Occipital lobe (tissue), 2 donors: ENCODE measurements around the gene NRSN1. TPM values are rescaled to one million over a fixed set of nuclear protein-coding genes. Genes with fewer than 3 reads are reported as not detected.

Experiments used
- DNase-seq: peaks from one replicate; lab custom pipeline; 2025; lab: John Stamatoyannopoulos, UW
- total RNA-seq: library from RNA; depleted of rRNA; stranded (reverse); fragments of >200 nt; gene quantifications from one replicate; pipeline ENCODE4 v1.2.3, GENCODE V29; 2014

Gene NRSN1, protein sequence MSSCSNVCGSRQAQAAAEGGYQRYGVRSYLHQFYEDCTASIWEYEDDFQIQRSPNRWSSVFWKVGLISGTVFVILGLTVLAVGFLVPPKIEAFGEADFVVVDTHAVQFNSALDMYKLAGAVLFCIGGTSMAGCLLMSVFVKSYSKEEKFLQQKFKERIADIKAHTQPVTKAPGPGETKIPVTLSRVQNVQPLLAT
- 27.9 TPM for total RNA-seq

DNA sequence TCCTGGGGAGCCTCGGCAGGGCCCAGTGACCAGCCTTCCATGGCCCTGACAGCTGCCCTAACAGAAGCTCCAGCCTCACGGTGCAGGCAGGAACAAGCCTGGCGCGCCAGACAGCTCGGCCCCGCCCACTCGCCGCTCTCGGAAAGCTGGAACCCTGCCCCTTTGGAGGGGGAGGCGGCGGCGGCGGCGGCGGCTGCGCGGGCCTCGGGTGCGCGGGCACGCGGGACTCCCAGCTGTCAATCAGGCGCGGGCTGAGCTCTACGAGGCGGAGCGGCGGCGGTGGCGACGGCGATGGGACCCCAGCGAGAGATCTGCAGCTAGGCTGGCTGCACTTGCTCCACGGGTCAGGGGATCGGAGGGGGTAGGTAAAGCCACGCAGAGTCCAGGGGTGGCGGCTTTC, at the start of gene NRSN1:
Gene NRSN1, plus strand, starts transcription at position 236 of the 400 bp plus-strand sequence. CDS start 8,113 bp downstream, outside the sequence.
- peak; percentile 65 for DNase-seq

DNA sequence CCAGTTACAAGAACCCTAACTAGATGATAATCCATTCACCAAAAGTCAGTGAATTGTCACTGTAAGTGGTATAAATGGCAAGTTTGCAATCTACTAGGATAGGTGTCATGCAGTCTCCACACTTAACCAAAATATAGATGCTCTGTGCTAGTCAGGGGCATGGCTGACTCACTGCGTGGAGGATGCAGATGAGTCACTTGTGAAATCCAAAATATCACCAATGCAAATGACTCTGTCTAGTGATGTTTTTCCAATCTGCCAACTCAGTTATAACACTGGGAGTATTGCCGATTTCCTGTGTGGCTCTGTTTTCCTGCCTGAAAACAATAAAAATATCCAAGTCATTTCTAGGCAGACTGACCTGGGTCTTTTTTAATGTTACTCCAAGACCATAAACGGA, 47.8 kb upstream of the NRSN1 start:
- peak; percentile 57 for DNase-seq

DNA sequence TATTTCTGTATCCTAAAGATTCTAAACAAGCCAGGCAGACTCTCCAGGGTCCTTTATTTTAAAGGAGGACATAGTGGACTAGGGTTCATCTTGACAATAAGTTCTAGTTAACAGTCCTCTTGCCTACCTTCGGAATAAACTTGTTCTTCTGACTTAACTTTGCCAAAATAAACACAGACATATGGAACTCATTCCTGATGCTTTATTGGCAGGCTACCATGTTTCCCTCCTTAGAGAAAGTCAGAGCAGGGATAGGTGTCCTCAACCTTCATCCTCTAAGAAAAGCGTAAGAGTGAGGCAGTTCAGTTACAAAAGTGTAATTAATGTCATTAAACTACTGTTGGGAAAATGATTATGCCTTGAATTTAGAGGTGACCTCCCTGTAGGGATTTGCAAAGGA, 46.9 kb upstream of the NRSN1 start:
- DNase-seq = no peak

DNA sequence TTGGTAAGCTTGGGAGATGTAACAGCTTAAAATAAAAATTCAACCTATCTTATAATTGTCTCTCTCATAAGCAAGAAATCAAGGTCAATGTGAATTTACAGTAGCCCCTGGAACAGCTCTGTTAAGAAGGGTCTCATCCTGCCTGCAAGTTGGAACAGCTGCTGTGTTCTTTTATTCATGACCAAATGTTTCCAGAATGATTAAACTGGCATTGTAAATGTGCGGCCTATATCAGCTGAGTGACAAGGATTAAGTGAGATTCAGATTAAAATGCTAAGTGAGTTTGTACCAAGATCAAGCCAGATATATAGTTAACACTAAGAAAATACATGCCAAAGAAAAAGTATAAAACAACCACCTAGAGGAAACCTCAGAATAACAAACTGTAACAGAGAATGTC, 45.3 kb upstream of the NRSN1 start:
- no peak for DNase-seq

DNA sequence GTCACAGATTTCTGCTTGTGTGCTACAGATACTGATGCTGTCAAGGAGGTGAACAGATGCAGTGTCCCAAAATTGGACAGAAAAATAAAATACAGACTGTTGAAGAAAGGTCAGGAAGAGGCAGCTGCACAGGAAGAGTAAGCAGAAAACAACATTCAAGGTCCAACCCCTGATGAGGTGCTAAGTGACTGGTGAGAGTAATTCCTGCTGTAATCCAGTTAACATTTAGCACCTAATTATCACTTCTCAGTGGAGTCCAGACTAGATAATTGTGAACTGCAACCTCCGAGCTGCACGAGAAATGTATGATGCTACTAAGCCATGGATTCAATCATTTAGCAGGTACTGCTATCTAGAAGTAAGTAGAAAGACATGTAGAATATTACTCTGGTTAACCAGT, 36.3 kb upstream of the NRSN1 start:
- no peak for DNase-seq

DNA sequence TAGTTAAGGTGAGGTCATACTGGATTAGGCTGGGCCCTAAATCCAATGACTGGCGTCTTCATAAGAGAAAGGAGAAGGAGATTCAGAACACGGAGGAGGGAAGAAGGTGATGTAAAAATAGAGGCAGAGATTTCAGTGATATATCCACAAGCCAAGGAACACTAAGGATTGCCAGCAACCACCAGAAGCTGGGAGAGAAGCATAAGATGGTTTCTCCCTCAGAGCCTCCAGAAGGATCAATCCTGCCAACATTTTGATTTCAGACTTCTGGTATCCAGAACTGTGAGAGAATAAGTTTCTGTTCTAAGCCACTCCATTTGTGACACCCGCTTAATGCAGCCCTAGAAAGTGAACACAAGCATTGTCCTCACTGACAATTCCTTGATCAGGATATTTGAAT, 33.6 kb upstream of the NRSN1 start:
- DNase-seq = no peak

DNA sequence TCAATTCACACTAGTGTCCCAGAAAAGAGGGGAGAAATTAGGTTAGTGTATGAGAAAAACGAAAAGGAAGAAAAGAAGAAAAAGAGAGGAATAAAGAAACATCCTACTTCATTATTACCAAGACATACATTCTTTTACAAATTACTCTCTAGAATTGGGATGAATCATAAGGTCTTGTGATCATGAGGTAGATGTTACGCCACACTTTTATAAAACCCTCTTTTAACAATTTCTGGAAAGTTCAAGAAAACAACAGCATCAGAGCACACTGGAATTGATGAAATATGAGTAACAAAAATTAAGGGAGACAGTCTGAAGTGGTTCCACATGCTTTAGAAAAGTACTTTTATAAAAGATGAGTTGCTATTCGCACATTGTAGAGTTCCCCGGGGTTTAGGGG, 32.6 kb upstream of the NRSN1 start:
- DNase-seq = no peak

DNA sequence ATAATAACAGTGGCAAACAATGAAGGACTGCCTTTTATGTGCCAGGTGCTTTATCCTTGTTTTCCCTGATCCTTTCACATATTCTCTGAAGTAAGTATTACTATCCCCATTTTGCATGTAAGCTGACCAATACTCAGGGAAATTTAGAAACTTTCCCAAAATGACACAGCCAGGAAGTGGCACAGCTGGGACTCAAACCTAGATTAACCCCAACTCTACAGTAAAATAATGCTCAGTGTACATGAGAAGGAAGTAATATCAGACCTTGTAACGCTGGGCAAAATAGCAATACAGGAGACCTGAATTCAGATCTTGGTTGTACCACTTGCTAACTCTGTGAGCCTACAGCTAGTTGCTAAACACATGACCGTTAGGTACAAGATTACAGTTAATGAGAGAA, 26.8 kb upstream of the NRSN1 start:
- DNase-seq = no peak

DNA sequence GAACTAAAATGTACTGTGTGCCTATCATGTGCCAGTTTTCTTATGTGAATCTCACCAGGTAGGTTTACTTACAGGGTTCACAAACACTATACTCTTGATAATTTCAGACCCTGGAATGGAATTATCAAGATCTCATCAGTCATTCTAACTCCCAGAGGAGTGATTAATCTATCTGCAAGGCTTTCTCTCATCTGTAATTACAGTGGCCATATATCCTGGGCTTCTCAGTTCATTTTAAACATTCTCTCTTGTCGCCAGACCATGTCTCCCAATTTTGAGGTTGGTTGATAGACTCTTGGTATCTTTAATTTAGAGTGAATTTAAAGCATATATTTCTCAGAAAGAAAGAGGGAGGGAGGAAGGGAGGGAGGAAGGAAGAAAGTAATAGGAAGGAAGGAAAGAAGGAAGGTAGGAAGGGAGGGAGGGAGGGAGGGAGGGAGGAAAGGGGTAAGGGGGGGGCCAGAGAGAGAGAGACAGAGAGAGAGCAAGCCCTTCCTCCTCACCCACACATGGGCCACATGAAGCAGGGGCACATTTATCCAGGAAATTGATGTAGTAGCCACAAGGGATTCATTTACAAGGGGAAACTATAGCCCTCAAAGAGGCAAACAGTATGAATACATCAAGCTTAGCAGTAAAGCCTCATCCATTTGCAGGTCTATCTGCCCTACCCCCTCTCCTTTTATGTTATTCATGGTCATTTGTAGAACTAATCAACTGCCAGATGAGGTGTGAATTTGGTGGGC, 25.8 kb upstream of the NRSN1 start:
- no peak for DNase-seq

DNA sequence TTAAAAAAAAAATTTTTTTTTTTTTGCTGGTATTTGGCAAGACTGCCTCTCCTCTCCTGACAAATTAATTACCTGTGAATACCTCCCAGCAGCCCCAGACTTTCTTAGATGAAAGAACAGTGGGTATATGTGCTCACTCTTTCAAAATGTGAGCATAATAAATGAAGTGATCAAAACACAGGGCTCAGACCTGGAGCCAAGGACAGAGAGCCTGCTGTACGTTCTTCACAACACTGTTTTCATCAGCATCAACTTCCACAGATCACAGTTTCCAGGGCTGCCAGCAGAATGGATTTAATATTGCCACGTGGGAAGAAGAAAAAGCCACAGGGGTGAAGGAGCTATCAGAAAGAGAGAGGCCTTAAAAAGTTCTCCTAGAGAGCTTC, 25.3 kb upstream of the NRSN1 start:
- DNase-seq = no peak

DNA sequence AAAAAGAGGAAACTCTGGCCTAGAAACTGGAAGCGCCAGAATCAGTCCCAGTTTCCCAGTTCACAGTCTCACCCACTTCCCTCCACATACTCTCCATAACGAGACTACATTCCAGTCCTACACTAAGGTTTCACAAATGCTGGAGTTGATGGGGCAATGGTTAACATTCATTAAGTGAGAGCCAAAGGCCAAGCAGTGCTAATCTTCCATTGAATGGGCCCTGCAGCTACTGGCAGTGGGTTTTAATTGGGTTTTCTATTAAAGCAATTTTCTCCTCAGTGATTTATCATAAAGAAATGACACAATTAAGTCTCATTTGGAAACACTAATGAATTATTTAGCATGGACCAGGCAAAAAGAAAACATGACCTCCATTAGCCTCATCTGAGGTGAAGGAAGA, 20.8 kb upstream of the NRSN1 start:
- no peak for DNase-seq

DNA sequence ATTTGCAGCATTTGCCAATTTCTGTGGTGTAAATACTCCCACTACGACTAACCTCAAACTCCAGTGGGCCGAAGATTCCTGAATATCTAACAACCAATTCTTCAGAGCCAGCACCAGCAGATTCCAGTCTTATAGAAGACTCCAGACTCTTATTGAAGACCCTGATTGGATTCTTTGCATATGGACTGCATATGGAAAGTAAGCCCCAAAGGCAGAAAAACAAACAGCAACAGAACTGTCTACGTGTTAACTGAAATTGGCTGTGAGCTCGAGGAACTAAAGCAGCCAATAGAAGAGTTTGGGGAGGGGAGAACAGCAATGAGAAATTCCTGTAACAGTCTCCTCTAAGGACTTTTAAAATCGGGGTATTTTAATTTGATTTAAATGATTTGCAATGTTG, 19.7 kb upstream of the NRSN1 start:
- DNase-seq = no peak

DNA sequence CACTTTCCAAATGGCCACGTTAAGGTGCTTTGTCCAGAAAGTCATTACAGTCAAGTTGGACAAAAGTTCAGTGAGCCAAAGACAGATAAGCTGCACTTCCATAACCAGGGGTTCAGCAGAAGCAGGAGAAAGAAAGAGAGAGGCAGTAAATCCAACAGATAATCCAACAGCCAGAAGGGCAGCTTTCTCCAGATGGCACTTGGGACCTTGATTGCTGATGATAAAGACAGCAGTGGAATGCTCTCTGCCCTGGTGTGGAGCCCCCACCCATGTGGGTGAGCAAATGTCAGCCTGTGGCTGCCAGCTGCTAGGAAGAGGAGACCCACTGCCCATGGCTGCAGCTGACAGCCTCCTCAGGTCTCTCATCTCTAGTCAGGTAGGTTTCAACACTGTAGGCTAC, 18.7 kb upstream of the NRSN1 start:
- DNase-seq = no peak

DNA sequence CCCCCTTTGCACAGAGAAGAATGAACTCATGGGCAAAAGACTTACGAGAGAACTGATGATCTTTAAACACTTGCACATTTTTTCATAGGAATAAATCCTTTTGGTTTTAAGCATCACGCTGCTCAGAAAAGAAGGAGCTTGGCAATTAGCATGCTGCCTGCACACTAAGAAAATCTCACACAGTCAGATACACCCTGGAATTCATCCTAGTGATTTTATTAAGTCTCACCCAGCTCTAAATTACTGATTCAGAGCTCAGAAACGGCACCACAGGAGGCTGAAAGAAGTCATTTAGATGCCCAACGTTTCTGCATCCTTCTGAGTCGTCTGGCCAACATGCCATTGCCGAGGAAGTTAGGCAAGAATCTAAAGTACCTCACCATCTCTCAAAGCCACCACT, 18.0 kb upstream of the NRSN1 start:
- no peak for DNase-seq

DNA sequence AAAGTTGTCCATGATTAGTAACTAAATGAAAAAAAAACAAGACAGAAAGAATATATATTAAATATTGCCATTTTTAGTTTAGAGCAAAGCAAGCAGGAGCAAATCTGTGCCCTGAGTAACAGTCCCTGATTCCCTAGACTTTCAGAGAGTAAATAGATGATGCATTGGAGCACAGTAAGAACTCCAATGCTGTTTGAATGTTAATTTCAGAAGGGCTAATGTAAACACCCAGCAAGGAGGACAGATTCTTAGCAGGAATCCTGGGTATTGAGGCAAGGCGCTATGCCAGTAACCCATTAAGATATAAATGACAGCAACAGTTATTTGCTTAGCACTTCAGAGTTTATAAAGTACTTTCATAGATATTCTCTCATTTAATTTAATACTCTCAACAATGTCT, 15.6 kb upstream of the NRSN1 start:
- DNase-seq = no peak

DNA sequence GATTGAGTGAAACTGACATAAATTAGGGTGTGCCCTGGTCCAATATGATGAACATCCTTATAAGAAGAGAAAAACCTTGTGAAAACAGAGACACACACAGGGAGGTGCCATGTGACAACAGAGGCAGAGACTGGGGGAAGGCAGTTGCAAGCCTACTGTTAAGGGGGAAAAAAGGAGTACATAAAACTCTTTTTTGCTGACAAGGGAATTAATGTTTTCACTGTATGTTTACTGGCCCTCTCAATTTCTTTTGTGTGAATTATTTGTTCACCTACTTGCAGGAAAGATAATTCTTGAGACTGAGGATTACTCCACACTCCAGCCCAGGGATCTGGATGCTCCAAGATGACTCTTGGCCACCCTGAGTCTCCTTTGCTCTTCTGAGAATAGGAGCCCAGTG, 12.1 kb upstream of the NRSN1 start:
- no peak for DNase-seq

DNA sequence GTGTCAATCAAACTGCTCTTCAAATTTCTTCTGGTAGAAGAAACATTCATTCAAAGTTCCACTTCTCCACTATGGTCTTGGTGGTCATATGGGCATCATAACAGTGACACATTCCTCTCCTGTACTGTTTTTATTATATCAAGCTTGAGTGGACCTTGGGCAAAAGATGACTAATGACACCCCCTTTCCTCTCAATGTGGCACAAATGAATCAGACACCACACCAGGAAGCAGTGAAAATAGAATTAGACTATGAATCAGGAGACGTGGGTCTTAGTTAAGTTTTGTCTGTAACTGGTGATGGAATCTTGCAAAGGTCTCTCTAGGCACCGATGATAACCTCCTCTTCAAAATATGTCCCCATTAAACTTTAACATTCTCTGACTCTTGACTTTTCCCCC, 9.0 kb upstream of the NRSN1 start:
- DNase-seq = no peak

DNA sequence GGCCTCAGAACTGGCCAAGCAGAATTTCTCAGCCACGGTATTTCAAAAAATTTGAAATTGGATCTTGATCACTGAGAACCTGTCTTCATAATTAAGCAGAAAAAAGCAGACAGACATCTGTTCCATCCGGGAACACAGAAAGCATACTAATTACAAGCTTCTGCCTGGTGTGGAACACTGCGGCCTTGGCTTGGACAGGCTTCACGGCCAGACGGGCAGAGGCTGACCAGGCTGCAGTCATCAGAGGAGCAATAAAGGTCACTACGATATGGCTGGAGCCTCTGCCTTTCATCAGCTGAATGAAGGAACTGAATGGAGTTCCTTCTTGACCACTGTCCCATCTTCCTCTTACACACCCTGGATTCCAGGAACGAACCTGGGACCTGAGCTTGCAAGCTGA, 3.9 kb upstream of the NRSN1 start:
- no peak for DNase-seq

DNA sequence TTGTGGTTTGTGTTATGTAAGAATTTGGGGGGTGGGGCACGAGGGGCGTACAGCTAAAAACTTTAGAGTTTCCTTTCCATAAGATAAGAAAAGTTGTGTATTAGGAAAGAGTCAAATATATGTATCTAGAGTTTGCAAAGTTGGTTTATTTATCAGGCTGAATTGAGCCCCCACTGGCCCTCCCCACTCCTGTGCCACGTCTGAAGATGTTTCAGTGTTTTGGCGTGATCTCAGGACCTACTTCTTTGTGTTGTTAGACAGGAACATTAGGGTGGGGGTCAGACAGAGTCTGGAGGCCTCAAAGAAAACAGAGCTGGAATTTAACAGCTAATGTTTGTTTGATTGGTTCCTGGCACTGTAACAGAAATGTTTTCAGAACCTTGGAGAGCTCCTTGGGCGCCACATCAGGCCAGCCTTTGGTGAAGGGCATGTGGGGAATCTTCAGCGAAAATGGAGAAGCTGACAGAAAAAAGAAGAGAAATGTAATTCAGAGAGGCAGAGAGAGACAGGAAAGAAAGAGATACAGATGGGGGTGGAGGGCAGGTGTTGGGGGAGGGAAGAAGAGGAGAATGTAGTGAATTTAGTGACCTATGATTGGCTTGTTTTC, 674 bp downstream of the NRSN1 start:
- peak; percentile 22 for DNase-seq

DNA sequence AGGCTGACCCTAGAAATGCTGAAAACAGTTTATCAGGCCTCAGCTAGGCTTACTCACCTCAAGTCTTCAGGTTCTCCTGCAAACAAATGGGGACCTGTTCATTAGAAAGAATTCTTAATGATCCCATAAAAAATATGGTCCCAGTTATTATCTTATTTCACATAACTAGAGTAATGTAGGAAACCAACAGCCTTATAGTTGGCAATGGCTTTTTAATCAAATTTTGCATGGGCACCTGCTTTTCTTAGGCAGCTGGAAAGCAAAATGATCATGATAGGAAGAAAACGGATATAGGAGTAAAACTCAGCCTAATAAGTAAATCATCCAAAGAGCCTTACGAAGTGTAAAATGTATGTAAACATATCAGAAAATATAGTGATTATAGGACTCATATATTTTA, 1.3 kb downstream of the NRSN1 start:
- DNase-seq = no peak

DNA sequence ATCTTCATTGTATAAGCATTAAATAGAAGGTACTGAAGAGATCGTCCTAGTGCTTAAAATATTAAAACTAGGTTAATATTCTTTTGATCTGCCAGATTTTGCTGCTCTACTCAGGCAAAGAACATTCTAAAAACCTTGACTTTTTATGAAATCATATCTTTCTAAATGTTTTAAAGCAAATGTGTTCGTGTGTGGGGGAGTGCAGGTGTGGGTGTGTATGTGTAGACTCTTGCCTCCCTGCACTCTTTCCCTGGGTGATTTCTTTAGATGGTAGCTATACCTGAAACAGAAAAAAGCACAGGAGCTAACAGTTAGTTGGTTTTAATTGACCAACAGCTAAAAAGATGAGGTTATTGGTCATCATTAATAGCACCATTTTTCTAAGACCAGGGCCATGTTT, 5.7 kb downstream of the NRSN1 start:
- DNase-seq = no peak

DNA sequence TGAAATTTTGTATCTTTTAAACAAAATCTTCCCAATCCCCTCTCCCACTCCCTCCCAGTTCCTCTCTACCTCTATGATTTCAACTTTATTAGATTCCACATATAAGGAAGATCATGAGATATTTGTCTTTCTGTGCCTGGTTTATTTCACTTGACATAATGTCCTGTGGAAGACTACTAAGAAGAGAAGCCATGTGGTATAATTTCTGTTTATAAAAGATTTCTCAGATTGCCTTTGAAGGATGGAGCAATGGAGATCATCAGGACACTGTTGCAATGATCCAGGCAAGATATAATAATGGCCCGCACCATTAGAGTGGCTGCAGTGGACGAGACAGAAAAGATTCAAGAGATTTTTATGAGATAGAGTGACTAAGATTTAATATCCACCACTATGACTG, 13.1 kb downstream of the NRSN1 start:
- no peak for DNase-seq

DNA sequence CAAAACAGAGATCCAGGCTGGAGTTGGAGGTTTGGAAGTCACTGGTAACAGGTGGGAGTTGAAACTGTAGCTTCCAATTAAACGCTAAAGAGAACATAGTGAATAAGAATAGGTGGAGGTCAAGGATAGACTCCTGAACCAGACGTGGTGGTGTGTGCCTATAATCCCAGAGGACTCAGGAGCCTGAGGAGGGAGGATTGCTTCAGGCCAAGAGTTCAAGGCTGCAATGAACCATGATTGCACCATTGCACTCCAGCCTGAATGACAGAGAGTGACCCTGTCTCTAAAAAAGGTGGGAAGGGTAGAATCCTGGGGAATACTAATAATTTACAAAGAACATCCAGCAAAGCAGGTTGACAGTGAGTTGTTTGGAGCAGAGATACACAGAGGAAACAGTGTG, 13.6 kb downstream of the NRSN1 start:
- DNase-seq = no peak
